GM23338 (cell line): Measurements from ENCODE around the gene DNAJC19. TPM values are rescaled to one million over a fixed set of nuclear protein-coding genes. Genes with fewer than 3 reads are reported as not detected.

Experiments used
- ATAC-seq: fragments of 200-7000 bp; cut with Tn5 transposase; 3 replicates; pipeline ENCODE4 v1.9.1; 2020
- DNase-seq: peaks from one replicate; pipeline ENCODE4 v3.0.0-alpha.2; 2015; ENCODE audit warnings: low spot score
- H2AFZ ChIP-seq: fragments of 200-600 bp; sonication (generic); 2 replicates; pipeline ENCODE4 v1.8.0; 2016; ENCODE audit warnings: antibody characterized with exemption, mild to moderate bottlenecking, moderate library complexity
- H3F3A ChIP-seq: fragments of 200-600 bp; sonication (generic); replicated peaks from 2 replicates; pipeline ENCODE4 v1.8.0; 2017; ENCODE audit warnings: antibody characterized with exemption, mixed run types, low read depth
- H3K27ac ChIP-seq: fragments of 200-600 bp; sonication (generic); 2 replicates; pipeline ENCODE4 v1.6.1; 2016; ENCODE audit warnings: low read depth
- H3K27me3 ChIP-seq: fragments of 200-600 bp; sonication (generic); 2 replicates; pipeline ENCODE4 v1.8.0; 2016; ENCODE audit warnings: mild to moderate bottlenecking, mixed run types, moderate library complexity; ENCODE audit not compliant: insufficient read depth
- H3K36me3 ChIP-seq: fragments of 200-600 bp; sonication (generic); 2 replicates; pipeline ENCODE4 v1.8.0; 2016; ENCODE audit warnings: mild to moderate bottlenecking; ENCODE audit not compliant: insufficient read depth
- H3K4me1 ChIP-seq: fragments of 200-600 bp; sonication (generic); 2 replicates; pipeline ENCODE4 v1.8.0; 2016; ENCODE audit warnings: mild to moderate bottlenecking, moderate library complexity; ENCODE audit not compliant: insufficient read depth
- H3K4me2 ChIP-seq: fragments of 200-600 bp; sonication (generic); 2 replicates; pipeline ENCODE4 v1.7.1; 2017; ENCODE audit warnings: mixed run types
- H3K4me3 ChIP-seq: fragments of 200-600 bp; sonication (generic); 2 replicates; pipeline ENCODE4 v1.6.1; 2016; ENCODE audit warnings: mixed run types
- H3K79me2 ChIP-seq: fragments of 200-600 bp; sonication (generic); replicated peaks from 2 replicates; pipeline ENCODE4 v1.8.0; 2017; ENCODE audit warnings: mild to moderate bottlenecking; ENCODE audit not compliant: insufficient read depth
- H3K9me2 ChIP-seq: fragments of 200-600 bp; sonication (generic); 2 replicates; pipeline ENCODE4 v1.8.0; 2017; ENCODE audit not compliant: insufficient read depth
- H4K20me1 ChIP-seq: fragments of 200-600 bp; sonication (generic); replicated peaks from 2 replicates; pipeline ENCODE4 v1.8.0; 2017; ENCODE audit warnings: mild to moderate bottlenecking; ENCODE audit not compliant: insufficient read depth
- H3K27ac Mint-ChIP-seq: 2 replicates; pipeline ENCODE4 v1.8.0; 2020; ENCODE audit warnings: inconsistent platforms, mild to moderate bottlenecking, moderate library complexity, mixed read lengths
- H3K27me3 Mint-ChIP-seq: 3 replicates; pipeline ENCODE4 v1.8.0; 2022; ENCODE audit warnings: low read depth, mild to moderate bottlenecking, moderate library complexity, mixed read lengths, inconsistent platforms; ENCODE audit not compliant: insufficient read depth, poor library complexity
- H3K36me3 Mint-ChIP-seq: 3 replicates; pipeline ENCODE4 v1.8.0; 2021; ENCODE audit warnings: low read depth, mild to moderate bottlenecking, inconsistent platforms, moderate library complexity, mixed read lengths
- H3K4me1 Mint-ChIP-seq: 3 replicates; pipeline ENCODE4 v1.8.0; 2020; ENCODE audit warnings: mild to moderate bottlenecking, inconsistent platforms, mixed read lengths
- H3K4me3 Mint-ChIP-seq: 3 replicates; pipeline ENCODE4 v1.8.0; 2021; ENCODE audit warnings: moderate library complexity, mild to moderate bottlenecking, inconsistent platforms, mixed read lengths
- H3K9me3 Mint-ChIP-seq: 3 replicates; pipeline ENCODE4 v1.8.0; 2020; ENCODE audit warnings: moderate library complexity, mild to moderate bottlenecking, inconsistent platforms, mixed read lengths
- CREB1 ChIP-seq: fragments of 250-450 bp; sonication (Bioruptor Pico); IDR thresholded peaks from 2 replicates; pipeline ENCODE4 v1.5.0; 2020; ENCODE audit warnings: low read depth, mild to moderate bottlenecking, moderate library complexity
- EZH2 ChIP-seq: fragments of 200-600 bp; sonication (generic); IDR thresholded peaks from one replicate; pipeline ENCODE4 v1.8.0; 2017; ENCODE audit warnings: antibody characterized with exemption, mild to moderate bottlenecking, low read depth; ENCODE audit not compliant: unreplicated experiment
- EZH2phosphoT487 ChIP-seq: fragments of 200-600 bp; sonication (generic); IDR thresholded peaks from one replicate; pipeline ENCODE4 v1.8.1; 2018; ENCODE audit warnings: antibody characterized with exemption; ENCODE audit not compliant: unreplicated experiment
- NANOG ChIP-seq: IDR thresholded peaks from 2 replicates; pipeline ENCODE4 v1.6.1; 2016; ENCODE audit warnings: antibody characterized with exemption, borderline replicate concordance
- POLR2AphosphoS5 ChIP-seq: IDR thresholded peaks from 2 replicates; pipeline ENCODE4 v1.6.1; 2016; ENCODE audit warnings: antibody characterized with exemption, low read depth
- STAT1 ChIP-seq: IDR thresholded peaks from one replicate; pipeline ENCODE4 v1.6.1; 2016; ENCODE audit warnings: antibody characterized with exemption; ENCODE audit not compliant: unreplicated experiment
- ZNF114 ChIP-seq: fragments of 250-450 bp; sonication (Bioruptor Pico); IDR thresholded peaks from 2 replicates; pipeline ENCODE4 v1.5.0; 2020; ENCODE audit warnings: mild to moderate bottlenecking, moderate library complexity
- polyA plus RNA-seq: library from polyadenylated mRNA; unstranded; fragments of >200 nt; fragmentation: Nextera tagmentation; extraction: Ambion mirVana; gene quantifications from 2 replicates; pipeline ENCODE4 v1.2.1, GENCODE V29; 2016
- total RNA-seq: library from RNA; depleted of rRNA; stranded (reverse); fragments of >200 nt; shearing (Covaris generic); gene quantifications from 2 replicates; pipeline ENCODE4 v1.2.3, GENCODE V29; 2014
- TF ChIP-seq, protein P1 (sequence below): IDR thresholded peaks from one replicate; pipeline ENCODE4 v1.6.1; 2018; ENCODE audit warnings: antibody characterized with exemption; ENCODE audit not compliant: unreplicated experiment
- TF ChIP-seq, protein P2 (sequence below), 2 experiments: fragments of 200-600 bp in 1 of 2; sonication (generic) in 1 of 2; conservative IDR thresholded peaks; 2 replicates each; pipeline versions ENCODE4 v1.5.1 to v1.6.1; 2016 to 2017; ENCODE audit warnings: antibody characterized with exemption in 2 of 2, low read depth in 2 of 2, mild to moderate bottlenecking in 2 of 2, moderate library complexity in 1 of 2
- TF ChIP-seq, protein P3 (sequence below): IDR thresholded peaks from 2 replicates; pipeline ENCODE4 v1.6.1; 2016; ENCODE audit warnings: antibody characterized with exemption

Gene DNAJC19
- total and polyA plus RNA-seq, 2 experiments from 2014 or later: 33.4 to 312 TPM

DNA sequence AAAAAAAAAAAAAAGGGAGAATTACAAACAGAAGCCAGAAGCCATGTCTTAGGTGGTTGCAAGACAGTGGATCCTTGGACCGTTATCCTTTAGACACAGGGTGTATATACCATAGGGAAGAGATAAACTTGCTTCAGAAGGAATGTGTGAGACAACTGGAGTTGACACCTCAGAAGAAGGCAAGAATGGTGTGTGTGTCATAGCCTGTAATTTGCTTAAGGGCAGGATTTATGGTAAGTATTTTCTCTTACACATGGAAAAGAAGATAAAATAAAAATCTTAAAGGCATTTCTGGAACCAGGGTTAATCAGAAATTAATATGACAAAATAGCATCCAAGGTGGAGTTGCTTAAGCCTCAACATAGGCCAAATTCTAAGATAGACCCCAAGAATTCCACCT is 19.3 kb upstream of the DNAJC19 start (continued):
- TF ChIP-seq, protein P1, sequence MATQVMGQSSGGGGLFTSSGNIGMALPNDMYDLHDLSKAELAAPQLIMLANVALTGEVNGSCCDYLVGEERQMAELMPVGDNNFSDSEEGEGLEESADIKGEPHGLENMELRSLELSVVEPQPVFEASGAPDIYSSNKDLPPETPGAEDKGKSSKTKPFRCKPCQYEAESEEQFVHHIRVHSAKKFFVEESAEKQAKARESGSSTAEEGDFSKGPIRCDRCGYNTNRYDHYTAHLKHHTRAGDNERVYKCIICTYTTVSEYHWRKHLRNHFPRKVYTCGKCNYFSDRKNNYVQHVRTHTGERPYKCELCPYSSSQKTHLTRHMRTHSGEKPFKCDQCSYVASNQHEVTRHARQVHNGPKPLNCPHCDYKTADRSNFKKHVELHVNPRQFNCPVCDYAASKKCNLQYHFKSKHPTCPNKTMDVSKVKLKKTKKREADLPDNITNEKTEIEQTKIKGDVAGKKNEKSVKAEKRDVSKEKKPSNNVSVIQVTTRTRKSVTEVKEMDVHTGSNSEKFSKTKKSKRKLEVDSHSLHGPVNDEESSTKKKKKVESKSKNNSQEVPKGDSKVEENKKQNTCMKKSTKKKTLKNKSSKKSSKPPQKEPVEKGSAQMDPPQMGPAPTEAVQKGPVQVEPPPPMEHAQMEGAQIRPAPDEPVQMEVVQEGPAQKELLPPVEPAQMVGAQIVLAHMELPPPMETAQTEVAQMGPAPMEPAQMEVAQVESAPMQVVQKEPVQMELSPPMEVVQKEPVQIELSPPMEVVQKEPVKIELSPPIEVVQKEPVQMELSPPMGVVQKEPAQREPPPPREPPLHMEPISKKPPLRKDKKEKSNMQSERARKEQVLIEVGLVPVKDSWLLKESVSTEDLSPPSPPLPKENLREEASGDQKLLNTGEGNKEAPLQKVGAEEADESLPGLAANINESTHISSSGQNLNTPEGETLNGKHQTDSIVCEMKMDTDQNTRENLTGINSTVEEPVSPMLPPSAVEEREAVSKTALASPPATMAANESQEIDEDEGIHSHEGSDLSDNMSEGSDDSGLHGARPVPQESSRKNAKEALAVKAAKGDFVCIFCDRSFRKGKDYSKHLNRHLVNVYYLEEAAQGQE: no peak
- no peak for TF ChIP-seq POLR2AphosphoS5
- TF ChIP-seq EZH2: no peak
- TF ChIP-seq, protein P2, sequence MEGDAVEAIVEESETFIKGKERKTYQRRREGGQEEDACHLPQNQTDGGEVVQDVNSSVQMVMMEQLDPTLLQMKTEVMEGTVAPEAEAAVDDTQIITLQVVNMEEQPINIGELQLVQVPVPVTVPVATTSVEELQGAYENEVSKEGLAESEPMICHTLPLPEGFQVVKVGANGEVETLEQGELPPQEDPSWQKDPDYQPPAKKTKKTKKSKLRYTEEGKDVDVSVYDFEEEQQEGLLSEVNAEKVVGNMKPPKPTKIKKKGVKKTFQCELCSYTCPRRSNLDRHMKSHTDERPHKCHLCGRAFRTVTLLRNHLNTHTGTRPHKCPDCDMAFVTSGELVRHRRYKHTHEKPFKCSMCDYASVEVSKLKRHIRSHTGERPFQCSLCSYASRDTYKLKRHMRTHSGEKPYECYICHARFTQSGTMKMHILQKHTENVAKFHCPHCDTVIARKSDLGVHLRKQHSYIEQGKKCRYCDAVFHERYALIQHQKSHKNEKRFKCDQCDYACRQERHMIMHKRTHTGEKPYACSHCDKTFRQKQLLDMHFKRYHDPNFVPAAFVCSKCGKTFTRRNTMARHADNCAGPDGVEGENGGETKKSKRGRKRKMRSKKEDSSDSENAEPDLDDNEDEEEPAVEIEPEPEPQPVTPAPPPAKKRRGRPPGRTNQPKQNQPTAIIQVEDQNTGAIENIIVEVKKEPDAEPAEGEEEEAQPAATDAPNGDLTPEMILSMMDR (conservative IDR thresholded peaks at IDR 0.05; ENCODE audit: low read depth in 2 of 2): no peak
- TF ChIP-seq, protein P3, sequence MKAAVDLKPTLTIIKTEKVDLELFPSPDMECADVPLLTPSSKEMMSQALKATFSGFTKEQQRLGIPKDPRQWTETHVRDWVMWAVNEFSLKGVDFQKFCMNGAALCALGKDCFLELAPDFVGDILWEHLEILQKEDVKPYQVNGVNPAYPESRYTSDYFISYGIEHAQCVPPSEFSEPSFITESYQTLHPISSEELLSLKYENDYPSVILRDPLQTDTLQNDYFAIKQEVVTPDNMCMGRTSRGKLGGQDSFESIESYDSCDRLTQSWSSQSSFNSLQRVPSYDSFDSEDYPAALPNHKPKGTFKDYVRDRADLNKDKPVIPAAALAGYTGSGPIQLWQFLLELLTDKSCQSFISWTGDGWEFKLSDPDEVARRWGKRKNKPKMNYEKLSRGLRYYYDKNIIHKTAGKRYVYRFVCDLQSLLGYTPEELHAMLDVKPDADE: no peak
- TF ChIP-seq EZH2phosphoT487: no peak

DNA sequence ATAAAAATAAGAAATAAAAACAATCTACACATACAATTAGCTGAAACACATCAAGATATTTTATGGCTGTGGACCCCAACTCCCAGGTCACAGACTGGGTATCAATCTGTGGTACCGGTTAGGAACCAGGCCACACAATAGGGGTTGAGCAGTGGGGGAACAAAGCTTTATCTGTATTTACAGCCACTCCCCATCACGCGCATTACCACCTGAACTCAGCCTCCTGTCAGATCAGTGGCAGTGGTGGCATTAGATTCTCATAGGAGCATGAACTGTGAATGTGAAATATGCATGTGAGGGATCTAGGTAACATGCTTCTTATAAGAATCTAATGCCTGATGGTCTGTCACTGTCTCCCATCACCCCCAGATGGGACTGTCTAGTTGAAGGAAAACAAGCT is 17.7 kb upstream of the DNAJC19 start:
- Mint-ChIP-seq H3K27me3 (no peaks in the 10 kb centered on the region), H3K36me3 (peaks cover 2% of the 10 kb centered on the region; the same call in 1 of the 3 replicates), H3K4me1 (peaks cover 12% of the 10 kb centered on the region), H3K9me3 (peaks cover 5% of the 10 kb centered on the region), H3K4me3 (no peak overlapping the region), H3K27ac (no peak overlapping the region)
- H4K20me1 ChIP-seq: no peaks in the 10 kb centered on the region
- no peak for DNase-seq
- ATAC-seq: no peak
- H3K79me2 ChIP-seq: no peaks in the 10 kb centered on the region
- no peaks in the 10 kb centered on the region for H3K27me3 ChIP-seq
- H3K4me3 ChIP-seq: no peak overlapping the region
- H3K4me1 ChIP-seq: 0 out of 2 replicates have a peak, but pooled peaks cover 3% of the 10 kb centered on the region
- TF ChIP-seq EZH2phosphoT487 (no peak), NANOG (no peak), EZH2 (no peak), STAT1 (no peak), CREB1 (no peak), POLR2AphosphoS5 (no peak), ZNF114 (CRISPR knock-in tag) (no peak)
- TF ChIP-seq, protein P2 (conservative IDR thresholded peaks at IDR 0.05; ENCODE audit: low read depth in 2 of 2): no peak
- TF ChIP-seq, protein P1: no peak
- no peaks in the 10 kb centered on the region for H3K36me3 ChIP-seq
- no peak overlapping the region for H2AFZ ChIP-seq
- H3K4me2 ChIP-seq: no peak overlapping the region
- no peaks in the 10 kb centered on the region for H3F3A ChIP-seq
- no peak overlapping the region for H3K27ac ChIP-seq
- no peaks in the 10 kb centered on the region; the same call in 1 of the 2 replicates for H3K9me2 ChIP-seq
